CMK (cell line): ENCODE results near the gene C3AR1.
"Not testable (repeated sequence)": the region's sequence is repeated elsewhere in the genome, so short reads cannot be mapped to it uniquely, and the experiment has no call there.

Source experiments
- DNase-seq: peaks from one replicate; pipeline ENCODE4 v3.0.0-alpha.2; 2010; ENCODE audit warnings: low read depth

The C3AR1 gene

GRCh38 chr12:8027856-8028255, 38.3 kb downstream of the C3AR1 start:
- no peak for DNase-seq

- peak; percentile 91 for DNase-seq
Observed at GRCh38 chr12:8026291-8026900, 39.8 kb downstream of the C3AR1 start.

GRCh38 chr12:8018666-8019581, 47.2 kb downstream of the C3AR1 start:
- DNase-seq, result no peak

- DNase-seq, result not testable (repeated sequence)
Observed at GRCh38 chr12:8018213-8018612, 47.9 kb downstream of the C3AR1 start.

- no peak for DNase-seq
Observed at GRCh38 chr12:8014836-8015235, 51.3 kb downstream of the C3AR1 start.

GRCh38 chr12:8012651-8013309, 53.4 kb downstream of the C3AR1 start:
- DNase-seq, result no peak

- DNase-seq, result no peak
Observed at GRCh38 chr12:8011331-8011730, 54.8 kb downstream of the C3AR1 start.
